Memory B cell (primary cell): ENCODE data around the gene EP400.
"Not testable (repeated sequence)": the region's sequence is repeated elsewhere in the genome, so short reads cannot be mapped to it uniquely, and the experiment has no call there.

Experiments used
- ATAC-seq: fragments of 150-1000 bp; cut with Tn5 transposase; 2 replicates; pipeline ENCODE4 v1.10.0; 2021; ENCODE audit warnings: low read depth, mild to moderate bottlenecking, moderate library complexity
- DNase-seq, 2 donors: peaks; one replicate each; pipeline ENCODE4 v3.0.0; 2022; ENCODE audit warnings: low spot score in 2 of 2
- H3K27ac Mint-ChIP-seq: one replicate; pipeline ENCODE4 v1.8.0; 2022; ENCODE audit warnings: mild to moderate bottlenecking, moderate library complexity, mixed read lengths
- H3K27me3 Mint-ChIP-seq: one replicate; pipeline ENCODE4 v1.8.0; 2022; ENCODE audit warnings: mixed read lengths
- H3K36me3 Mint-ChIP-seq: one replicate; pipeline ENCODE4 v1.8.0; 2022; ENCODE audit warnings: mild to moderate bottlenecking, mixed read lengths
- H3K4me1 Mint-ChIP-seq: one replicate; pipeline ENCODE4 v1.8.0; 2022; ENCODE audit warnings: mixed read lengths
- H3K4me3 Mint-ChIP-seq: one replicate; pipeline ENCODE4 v1.8.0; 2022; ENCODE audit warnings: mild to moderate bottlenecking, moderate library complexity, mixed read lengths
- H3K9me3 Mint-ChIP-seq: one replicate; pipeline ENCODE4 v1.8.0; 2022; ENCODE audit warnings: mixed read lengths

EP400 gene

GRCh38 chr12:132029503-132030300, 80.0 kb downstream of the EP400 start:
- Mint-ChIP-seq H3K36me3 (peaks cover 42% of the 10 kb centered on the region), H3K27me3 (no peaks in the 10 kb centered on the region), H3K4me3 (no peak overlapping the region), H3K9me3 (no peaks in the 10 kb centered on the region), H3K4me1 (peaks cover 1% of the 10 kb centered on the region), H3K27ac (no peak overlapping the region)
- ATAC-seq, result no peak
- no peak for DNase-seq

GRCh38 chr12:132030367-132031038, 80.8 kb downstream of the EP400 start:
- ATAC-seq (no peak), DNase-seq (no peak)
- H3K36me3 Mint-ChIP-seq, result peaks cover 42% of the 10 kb centered on the region
- H3K4me1 Mint-ChIP-seq, result peaks cover 2% of the 10 kb centered on the region
- H3K27ac Mint-ChIP-seq, result no peak overlapping the region
- H3K9me3 Mint-ChIP-seq, result no peaks in the 10 kb centered on the region
- no peaks in the 10 kb centered on the region for H3K27me3 Mint-ChIP-seq
- H3K4me3 Mint-ChIP-seq, result no peak overlapping the region

GRCh38 chr12:132033627-132034026, 83.9 kb downstream of the EP400 start:
- no peaks in the 10 kb centered on the region for H3K9me3 Mint-ChIP-seq
- H3K36me3 Mint-ChIP-seq, result peaks cover 42% of the 10 kb centered on the region
- H3K27me3 Mint-ChIP-seq, result no peaks in the 10 kb centered on the region
- no peak overlapping the region for H3K27ac Mint-ChIP-seq
- DNase-seq, result no peak
- no peak for ATAC-seq
- no peak overlapping the region for H3K4me3 Mint-ChIP-seq
- H3K4me1 Mint-ChIP-seq, result peaks cover 2% of the 10 kb centered on the region

GRCh38 chr12:132036063-132036683, 86.4 kb downstream of the EP400 start:
- H3K27ac Mint-ChIP-seq, result no peak overlapping the region
- H3K27me3 Mint-ChIP-seq, result no peaks in the 10 kb centered on the region
- H3K4me3 Mint-ChIP-seq, result no peak overlapping the region
- peaks cover 2% of the 10 kb centered on the region for H3K4me1 Mint-ChIP-seq
- no peak for DNase-seq
- peaks cover 39% of the 10 kb centered on the region for H3K36me3 Mint-ChIP-seq
- H3K9me3 Mint-ChIP-seq, result no peaks in the 10 kb centered on the region
- ATAC-seq, result no peak

GRCh38 chr12:132040906-132041606, 91.3 kb downstream of the EP400 start:
- H3K27me3 Mint-ChIP-seq, result no peaks in the 10 kb centered on the region
- H3K9me3 Mint-ChIP-seq, result no peaks in the 10 kb centered on the region
- no peaks in the 10 kb centered on the region for H3K4me1 Mint-ChIP-seq
- no peak overlapping the region for H3K27ac Mint-ChIP-seq
- no peak for DNase-seq
- peaks cover 36% of the 10 kb centered on the region for H3K36me3 Mint-ChIP-seq
- no peak overlapping the region for H3K4me3 Mint-ChIP-seq
- ATAC-seq, result no peak

- Mint-ChIP-seq H3K4me1 (no peaks in the 10 kb centered on the region), H3K27ac (peak overlapping the region; percentile 50), H3K4me3 (no peak overlapping the region), H3K36me3 (peaks cover 36% of the 10 kb centered on the region), H3K9me3 (no peaks in the 10 kb centered on the region), H3K27me3 (no peaks in the 10 kb centered on the region)
- no peak for ATAC-seq
- no peak for DNase-seq
Observed at GRCh38 chr12:132043216-132043615, 93.5 kb downstream of the EP400 start.

- Mint-ChIP-seq H3K27ac (peak overlapping the region; percentile 50), H3K27me3 (no peaks in the 10 kb centered on the region), H3K4me3 (no peak overlapping the region), H3K4me1 (no peaks in the 10 kb centered on the region), H3K9me3 (no peaks in the 10 kb centered on the region), H3K36me3 (peaks cover 32% of the 10 kb centered on the region)
- DNase-seq (no peak), ATAC-seq (no peak)
Observed at GRCh38 chr12:132043770-132044467, 94.2 kb downstream of the EP400 start.

GRCh38 chr12:132044661-132045412, 95.1 kb downstream of the EP400 start:
- H3K4me3 Mint-ChIP-seq, result no peak overlapping the region
- no peak for ATAC-seq
- peaks cover 34% of the 10 kb centered on the region for H3K36me3 Mint-ChIP-seq
- H3K4me1 Mint-ChIP-seq, result no peaks in the 10 kb centered on the region
- H3K27ac Mint-ChIP-seq, result no peak overlapping the region
- DNase-seq, result no peak
- no peaks in the 10 kb centered on the region for H3K9me3 Mint-ChIP-seq
- H3K27me3 Mint-ChIP-seq, result no peaks in the 10 kb centered on the region

- Mint-ChIP-seq H3K27me3 (no peaks in the 10 kb centered on the region), H3K27ac (no peak overlapping the region), H3K36me3 (peaks cover 43% of the 10 kb centered on the region)
Observed at GRCh38 chr12:132045751-132046150, 96.0 kb downstream of the EP400 start.

GRCh38 chr12:132046561-132046960, 96.8 kb downstream of the EP400 start:
- Mint-ChIP-seq H3K9me3 (no peaks in the 10 kb centered on the region), H3K27ac (peak overlapping the region; percentile 31)

More at GRCh38 chr12:132045751-132046150, 96.0 kb downstream of the EP400 start:
- no peaks in the 10 kb centered on the region for H3K9me3 Mint-ChIP-seq
- no peak overlapping the region for H3K4me3 Mint-ChIP-seq
- no peaks in the 10 kb centered on the region for H3K4me1 Mint-ChIP-seq
- ATAC-seq, result no peak
- DNase-seq, result no peak

GRCh38 chr12:132047630-132048029, 97.9 kb downstream of the EP400 start:
- ATAC-seq, H3K27ac Mint-ChIP-seq: not testable (repeated sequence)
- H3K36me3 Mint-ChIP-seq, result peaks cover 52% of the 10 kb centered on the region

More at GRCh38 chr12:132046561-132046960, 96.8 kb downstream of the EP400 start:
- DNase-seq (no peak), ATAC-seq (no peak)
- no peaks in the 10 kb centered on the region for H3K4me1 Mint-ChIP-seq
- H3K36me3 Mint-ChIP-seq, result peaks cover 51% of the 10 kb centered on the region
- H3K27me3 Mint-ChIP-seq, result no peaks in the 10 kb centered on the region
- no peak overlapping the region for H3K4me3 Mint-ChIP-seq

GRCh38 chr12:132049442-132049841, 99.7 kb downstream of the EP400 start:
- no peak for ATAC-seq
- no peaks in the 10 kb centered on the region for H3K9me3 Mint-ChIP-seq
- H3K27me3 Mint-ChIP-seq, result no peaks in the 10 kb centered on the region
- H3K27ac Mint-ChIP-seq, result no peak overlapping the region
- no peak overlapping the region for H3K4me3 Mint-ChIP-seq
- no peak for DNase-seq
- peaks cover 3% of the 10 kb centered on the region for H3K4me1 Mint-ChIP-seq
- H3K36me3 Mint-ChIP-seq, result peaks cover 55% of the 10 kb centered on the region

More at GRCh38 chr12:132047630-132048029, 97.9 kb downstream of the EP400 start:
- H3K27me3 Mint-ChIP-seq, H3K9me3 Mint-ChIP-seq, H3K4me1 Mint-ChIP-seq, DNase-seq, H3K4me3 Mint-ChIP-seq: not testable (repeated sequence)

GRCh38 chr12:132049876-132050275, 100.1 kb downstream of the EP400 start:
- Mint-ChIP-seq H3K4me3 (no peak overlapping the region), H3K36me3 (peaks cover 56% of the 10 kb centered on the region), H3K27ac (no peak overlapping the region), H3K9me3 (no peaks in the 10 kb centered on the region), H3K4me1 (peaks cover 4% of the 10 kb centered on the region), H3K27me3 (no peaks in the 10 kb centered on the region)
- ATAC-seq (no peak), DNase-seq (no peak)
